ENCODE measurements around the gene SLC6A1.

DNA sequence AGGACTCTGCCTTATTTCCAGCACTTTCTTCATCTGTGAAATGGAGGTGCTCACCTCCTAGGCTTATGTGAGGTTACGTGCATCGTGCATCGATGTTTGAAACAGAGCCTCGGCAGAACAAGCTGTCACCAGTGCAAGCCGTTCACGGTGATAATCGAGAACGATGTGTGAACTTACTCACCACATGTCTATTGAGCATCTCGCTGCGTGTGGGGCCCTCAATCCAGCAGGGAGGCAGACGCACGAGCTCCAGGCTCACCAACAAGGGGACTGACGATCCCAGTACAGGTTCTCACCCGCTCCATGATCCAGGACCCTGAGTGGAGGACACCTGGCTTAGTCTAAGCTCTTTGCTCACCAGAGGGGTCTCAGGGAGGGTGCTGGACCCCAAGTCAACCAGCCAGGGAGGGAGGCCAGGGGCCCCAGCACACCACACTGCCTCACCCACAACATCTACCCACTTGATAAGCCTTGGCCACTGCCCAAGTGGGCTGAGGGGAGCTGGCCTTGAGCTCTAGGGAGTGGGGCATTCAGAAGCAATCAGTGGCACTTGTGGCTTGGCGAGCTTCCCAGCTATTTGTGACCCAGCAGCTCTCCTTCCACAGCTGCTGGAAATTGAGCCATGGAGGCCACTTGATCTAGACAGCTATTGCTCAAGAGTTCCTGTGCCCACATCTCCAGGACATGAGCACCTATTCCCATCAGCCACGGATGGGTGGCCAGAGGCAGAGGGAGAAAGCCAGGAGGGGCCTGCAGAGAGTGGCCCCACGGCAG lies 34.4 kb upstream of the SLC6A1 start:
- TF ChIP-seq, protein P1, sequence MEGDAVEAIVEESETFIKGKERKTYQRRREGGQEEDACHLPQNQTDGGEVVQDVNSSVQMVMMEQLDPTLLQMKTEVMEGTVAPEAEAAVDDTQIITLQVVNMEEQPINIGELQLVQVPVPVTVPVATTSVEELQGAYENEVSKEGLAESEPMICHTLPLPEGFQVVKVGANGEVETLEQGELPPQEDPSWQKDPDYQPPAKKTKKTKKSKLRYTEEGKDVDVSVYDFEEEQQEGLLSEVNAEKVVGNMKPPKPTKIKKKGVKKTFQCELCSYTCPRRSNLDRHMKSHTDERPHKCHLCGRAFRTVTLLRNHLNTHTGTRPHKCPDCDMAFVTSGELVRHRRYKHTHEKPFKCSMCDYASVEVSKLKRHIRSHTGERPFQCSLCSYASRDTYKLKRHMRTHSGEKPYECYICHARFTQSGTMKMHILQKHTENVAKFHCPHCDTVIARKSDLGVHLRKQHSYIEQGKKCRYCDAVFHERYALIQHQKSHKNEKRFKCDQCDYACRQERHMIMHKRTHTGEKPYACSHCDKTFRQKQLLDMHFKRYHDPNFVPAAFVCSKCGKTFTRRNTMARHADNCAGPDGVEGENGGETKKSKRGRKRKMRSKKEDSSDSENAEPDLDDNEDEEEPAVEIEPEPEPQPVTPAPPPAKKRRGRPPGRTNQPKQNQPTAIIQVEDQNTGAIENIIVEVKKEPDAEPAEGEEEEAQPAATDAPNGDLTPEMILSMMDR (conservative IDR thresholded peaks at IDR 0.05; ENCODE audit: low read length), result no peak
- no peak for TF ChIP-seq EZH2phosphoT487 (IDR thresholded peaks at IDR 0.05; ENCODE audit: borderline replicate concordance, low read depth, low read length)
